ENCODE results near the gene LRRC10B.

The LRRC10B gene

GRCh38 chr11:61510166-61510919 is 1.8 kb downstream of the LRRC10B start:
- no peak for DNase-seq

- no peak for DNase-seq
Measured at GRCh38 chr11:61510974-61511373, 2.4 kb downstream of the LRRC10B start.

GRCh38 chr11:61511383-61511782 is 2.8 kb downstream of the LRRC10B start:
- no peak for DNase-seq

GRCh38 chr11:61512435-61512834 is 3.9 kb downstream of the LRRC10B start:
- no peak for DNase-seq

- DNase-seq: no peak
Measured at GRCh38 chr11:61513143-61513765, 4.7 kb downstream of the LRRC10B start.

- DNase-seq: no peak
Measured at GRCh38 chr11:61514050-61514917, 5.7 kb downstream of the LRRC10B start.

GRCh38 chr11:61515686-61516085 is 7.1 kb downstream of the LRRC10B start:
- DNase-seq: no peak

- DNase-seq: no peak
Measured at GRCh38 chr11:61516191-61516590, 7.6 kb downstream of the LRRC10B start.

- DNase-seq: peak; percentile 54
Measured at GRCh38 chr11:61516675-61517572, 8.4 kb downstream of the LRRC10B start.

GRCh38 chr11:61518032-61518795 is 9.7 kb downstream of the LRRC10B start:
- no peak for DNase-seq

GRCh38 chr11:61522881-61523280 is 14.3 kb downstream of the LRRC10B start:
- no peak for DNase-seq

- no peak for DNase-seq
Measured at GRCh38 chr11:61524446-61524845, 15.9 kb downstream of the LRRC10B start.

GRCh38 chr11:61524963-61525587 is 16.5 kb downstream of the LRRC10B start:
- no peak for DNase-seq

GRCh38 chr11:61526229-61526628 is 17.7 kb downstream of the LRRC10B start:
- DNase-seq: no peak

GRCh38 chr11:61526956-61527731 is 18.6 kb downstream of the LRRC10B start:
- DNase-seq: no peak

- DNase-seq: no peak
Measured at GRCh38 chr11:61528114-61528513, 19.6 kb downstream of the LRRC10B start.

- no peak for DNase-seq
Measured at GRCh38 chr11:61529537-61530225, 21.1 kb downstream of the LRRC10B start.

- no peak for DNase-seq
Measured at GRCh38 chr11:61531044-61531443, 22.5 kb downstream of the LRRC10B start.

GRCh38 chr11:61532134-61533038 is 23.8 kb downstream of the LRRC10B start:
- DNase-seq: peak; percentile 38
